Loucy (cell line): ENCODE results near the gene PGC.

Source experiments
- H2AFZ ChIP-seq: fragments of 200-600 bp; sonication (generic); 2 replicates; pipeline ENCODE4 v1.6.0; 2016; ENCODE audit warnings: antibody characterized with exemption, mild to moderate bottlenecking, low read length, moderate library complexity
- H3F3A ChIP-seq: fragments of 200-600 bp; 2 replicates; pipeline ENCODE4 v1.6.0; 2016; ENCODE audit warnings: antibody characterized with exemption, low read depth, mild to moderate bottlenecking
- H3K27me3 ChIP-seq: fragments of 200-600 bp; sonication (generic); 2 replicates; pipeline ENCODE4 v1.6.1; 2014; ENCODE audit warnings: low read length, mild to moderate bottlenecking; ENCODE audit not compliant: insufficient read depth, poor library complexity, severe bottlenecking
- H3K36me3 ChIP-seq: fragments of 200-600 bp; sonication (generic); 2 replicates; pipeline ENCODE4 v1.6.1; 2016; ENCODE audit warnings: low read length; ENCODE audit not compliant: insufficient read depth
- H3K4me1 ChIP-seq: fragments of 200-600 bp; sonication (generic); 2 replicates; pipeline ENCODE4 v1.5.1; 2014; ENCODE audit warnings: low read length, mild to moderate bottlenecking; ENCODE audit not compliant: insufficient read depth, poor library complexity, severe bottlenecking
- H3K4me2 ChIP-seq: fragments of 200-600 bp; sonication (generic); 2 replicates; pipeline ENCODE4 v1.6.0; 2014; ENCODE audit warnings: antibody characterized with exemption, low read length, low read depth, mild to moderate bottlenecking; ENCODE audit not compliant: poor library complexity, severe bottlenecking
- H3K4me3 ChIP-seq: fragments of 200-600 bp; sonication (generic); 2 replicates; pipeline ENCODE4 v1.5.1; 2014; ENCODE audit warnings: low read length, mild to moderate bottlenecking, mixed read lengths; ENCODE audit not compliant: poor library complexity, severe bottlenecking
- H3K79me2 ChIP-seq: fragments of 200-600 bp; sonication (generic); 2 replicates; pipeline ENCODE4 v1.6.1; 2014; ENCODE audit warnings: low read length; ENCODE audit not compliant: insufficient read depth
- H3K9ac ChIP-seq: fragments of 200-600 bp; sonication (generic); 2 replicates; pipeline ENCODE4 v1.6.0; 2014; ENCODE audit warnings: mild to moderate bottlenecking, low read depth, low read length, moderate library complexity; ENCODE audit not compliant: poor library complexity, severe bottlenecking
- H3K9me2 ChIP-seq: fragments of 200-600 bp; sonication (generic); replicated peaks from 2 replicates; pipeline ENCODE4 v1.6.1; 2016; ENCODE audit warnings: low read depth, low read length, mixed read lengths
- H3K9me3 ChIP-seq: fragments of 200-600 bp; sonication (generic); 2 replicates; pipeline ENCODE4 v1.6.1; 2014; ENCODE audit warnings: mild to moderate bottlenecking, antibody characterized with exemption, low read length, low read depth; ENCODE audit not compliant: insufficient read depth
- H4K20me1 ChIP-seq: fragments of 200-600 bp; sonication (generic); 2 replicates; pipeline ENCODE4 v1.6.0; 2014; ENCODE audit warnings: antibody characterized with exemption, low read length, mild to moderate bottlenecking; ENCODE audit not compliant: insufficient read depth, poor library complexity, severe bottlenecking
- CTCF ChIP-seq: fragments of 200-600 bp; sonication (generic); conservative IDR thresholded peaks from 2 replicates; pipeline ENCODE4 v1.5.1; 2014; ENCODE audit warnings: mild to moderate bottlenecking, antibody characterized with exemption, low read length
- EZH2phosphoT487 ChIP-seq: fragments of 200-600 bp; IDR thresholded peaks from 2 replicates; pipeline ENCODE4 v1.6.1; 2018; ENCODE audit warnings: antibody characterized with exemption, mild to moderate bottlenecking, moderate library complexity, borderline replicate concordance

PGC gene

DNA sequence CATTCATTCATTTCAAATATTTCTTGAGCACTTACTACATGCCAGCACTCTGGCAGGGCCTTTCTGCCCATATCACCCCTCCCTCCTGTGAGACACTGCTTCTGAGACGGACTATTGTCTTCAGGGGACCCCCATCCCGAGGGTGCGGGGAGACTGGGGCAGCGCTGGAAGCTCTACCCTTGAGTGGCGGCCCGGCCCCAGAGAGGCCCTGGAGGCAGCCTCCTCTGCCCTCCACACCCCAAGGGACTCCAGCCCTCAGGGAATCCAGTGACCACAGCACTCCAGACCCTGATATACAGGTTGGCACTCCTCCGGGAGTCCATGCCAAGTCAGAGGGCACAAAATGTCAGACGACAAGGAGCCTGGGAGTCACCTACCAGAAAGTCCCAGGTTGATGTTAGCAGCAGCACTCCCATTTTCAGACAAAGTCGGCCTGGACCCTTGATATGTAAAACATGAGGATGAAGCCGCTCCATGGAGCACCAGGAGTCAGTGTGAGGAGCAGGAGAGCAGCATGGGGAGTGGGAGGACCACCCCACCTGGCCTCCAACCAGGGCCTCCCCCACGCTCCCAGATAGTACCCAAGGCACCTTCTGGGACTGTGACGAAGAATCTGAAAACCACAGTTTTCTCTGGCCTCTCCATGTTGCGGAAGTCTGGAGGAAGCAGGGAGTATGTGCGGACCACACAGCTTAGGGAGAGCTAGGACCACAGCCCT is 32.5 kb downstream of the PGC start:
- Histone ChIP-seq H3K79me2 (no peaks in the 10 kb centered on the region), H4K20me1 (no peaks in the 10 kb centered on the region), H3K4me2 (no peak overlapping the region), H3K36me3 (no peaks in the 10 kb centered on the region), H3K9ac (no peak overlapping the region), H3K4me1 (peaks cover 31% of the 10 kb centered on the region), H3K9me3 (no peaks in the 10 kb centered on the region), H3K9me2 (no peaks in the 10 kb centered on the region), H3K4me3 (no peak overlapping the region), H2AFZ (no peak overlapping the region), H3F3A (no peaks in the 10 kb centered on the region), H3K27me3 (no peaks in the 10 kb centered on the region)
- TF ChIP-seq EZH2phosphoT487 = no peak
- no peak for TF ChIP-seq CTCF

DNA sequence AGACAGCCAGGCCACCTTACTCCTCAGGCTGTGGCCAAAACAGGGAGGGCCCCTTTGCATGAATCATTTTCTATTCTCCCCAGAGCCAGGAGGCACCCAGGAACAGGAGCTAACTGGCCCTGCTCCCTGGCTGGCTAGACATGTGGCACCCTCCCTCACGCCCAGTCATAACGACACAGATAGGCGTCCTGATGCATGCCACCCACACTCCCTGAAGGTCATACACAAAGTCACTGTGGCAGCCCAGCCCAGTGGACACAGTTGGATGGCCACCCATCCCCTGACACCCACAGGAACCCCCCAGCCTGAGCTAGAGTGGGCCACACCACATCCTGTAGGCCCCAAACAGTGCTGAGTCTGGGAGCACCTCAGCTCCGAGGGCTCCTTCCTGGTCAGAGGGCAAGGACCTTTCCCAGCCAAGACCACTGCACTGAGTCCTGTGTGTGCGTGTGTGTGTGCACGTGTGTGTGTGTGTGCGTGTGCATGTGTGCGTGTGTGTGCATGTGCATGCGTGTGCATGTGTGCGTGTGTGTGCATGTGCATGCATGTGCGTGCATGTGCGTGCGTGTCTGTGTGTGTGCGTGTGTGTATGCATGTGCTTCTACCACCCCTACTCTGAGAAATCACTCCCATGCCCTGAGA is 33.4 kb downstream of the PGC start:
- Histone ChIP-seq H2AFZ (no peak overlapping the region), H3K79me2 (no peaks in the 10 kb centered on the region), H3K9ac (no peak overlapping the region), H4K20me1 (no peaks in the 10 kb centered on the region), H3K36me3 (no peaks in the 10 kb centered on the region), H3F3A (no peaks in the 10 kb centered on the region), H3K27me3 (no peaks in the 10 kb centered on the region), H3K4me1 (peaks cover 31% of the 10 kb centered on the region), H3K4me3 (no peak overlapping the region), H3K9me3 (no peaks in the 10 kb centered on the region), H3K4me2 (no peak overlapping the region), H3K9me2 (no peaks in the 10 kb centered on the region)
- TF ChIP-seq EZH2phosphoT487 = no peak
- TF ChIP-seq CTCF = no peak

DNA sequence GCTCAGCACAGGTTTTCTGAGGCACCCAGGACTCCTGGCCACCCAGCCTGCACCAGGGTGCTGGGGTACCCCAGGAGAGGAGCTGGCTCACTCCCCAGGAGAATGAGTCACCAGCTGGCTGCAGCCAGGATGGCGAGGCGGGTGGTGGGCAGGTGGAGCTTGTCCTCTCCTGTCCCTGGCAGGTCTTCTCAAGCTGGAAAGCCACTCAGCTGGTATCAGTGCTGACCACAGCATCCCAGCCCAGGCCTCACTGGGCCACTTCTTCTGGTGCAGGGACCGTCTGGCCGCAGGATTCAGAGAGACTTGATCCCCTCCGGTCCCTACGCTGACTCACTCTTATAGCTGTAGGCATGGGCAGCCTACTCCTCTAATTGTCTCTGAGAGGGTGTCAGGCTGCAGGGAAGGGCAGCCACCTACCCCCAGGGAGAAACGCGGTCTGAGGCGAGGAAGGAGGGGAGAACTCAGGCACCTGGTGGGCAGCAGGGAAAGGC is 34.0 kb downstream of the PGC start:
- H3F3A ChIP-seq = no peaks in the 10 kb centered on the region
- no peak overlapping the region for H3K9ac ChIP-seq
- no peak for TF ChIP-seq EZH2phosphoT487
- no peak for TF ChIP-seq CTCF
- no peak overlapping the region for H3K4me3 ChIP-seq
- no peak overlapping the region for H2AFZ ChIP-seq
- no peaks in the 10 kb centered on the region for H3K79me2 ChIP-seq
- no peaks in the 10 kb centered on the region for H3K9me3 ChIP-seq
- H3K36me3 ChIP-seq = no peaks in the 10 kb centered on the region
- no peaks in the 10 kb centered on the region for H3K27me3 ChIP-seq
- H4K20me1 ChIP-seq = no peaks in the 10 kb centered on the region
- H3K4me2 ChIP-seq = no peak overlapping the region
- H3K9me2 ChIP-seq = no peaks in the 10 kb centered on the region
- peaks cover 36% of the 10 kb centered on the region for H3K4me1 ChIP-seq
